NCI-H1930 (cell line): ENCODE measurements around the gene POLDIP2.
"Not testable (repeated sequence)": the region's sequence is repeated elsewhere in the genome, so short reads cannot be mapped to it uniquely, and the experiment has no call there.

Source experiments
- DNase-seq, 2 experiments: peaks; one replicate each; lab custom pipeline; 2025; lab: John Stamatoyannopoulos, UW

Gene POLDIP2

DNA sequence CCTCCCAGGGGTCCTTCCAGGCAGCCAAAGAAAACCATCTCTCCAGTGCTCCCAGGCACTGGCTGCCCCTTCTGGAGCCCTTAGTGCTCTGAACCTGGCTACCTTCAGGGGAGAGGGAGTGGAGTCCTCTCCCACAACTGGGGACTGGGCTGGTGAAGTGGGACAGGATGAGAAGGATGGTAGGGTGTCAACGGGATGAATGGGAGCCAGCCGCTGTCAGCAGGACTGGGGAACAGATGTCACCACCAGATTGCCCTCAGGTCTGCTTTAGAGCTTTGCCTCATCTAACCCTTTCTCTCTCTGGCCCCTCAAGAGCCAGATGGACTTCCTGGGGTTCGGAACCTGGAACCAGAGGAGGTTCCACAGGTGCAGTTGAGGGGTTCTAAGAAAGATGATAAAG is 8.2 kb upstream of the POLDIP2 start:
- DNase-seq: no peak

DNA sequence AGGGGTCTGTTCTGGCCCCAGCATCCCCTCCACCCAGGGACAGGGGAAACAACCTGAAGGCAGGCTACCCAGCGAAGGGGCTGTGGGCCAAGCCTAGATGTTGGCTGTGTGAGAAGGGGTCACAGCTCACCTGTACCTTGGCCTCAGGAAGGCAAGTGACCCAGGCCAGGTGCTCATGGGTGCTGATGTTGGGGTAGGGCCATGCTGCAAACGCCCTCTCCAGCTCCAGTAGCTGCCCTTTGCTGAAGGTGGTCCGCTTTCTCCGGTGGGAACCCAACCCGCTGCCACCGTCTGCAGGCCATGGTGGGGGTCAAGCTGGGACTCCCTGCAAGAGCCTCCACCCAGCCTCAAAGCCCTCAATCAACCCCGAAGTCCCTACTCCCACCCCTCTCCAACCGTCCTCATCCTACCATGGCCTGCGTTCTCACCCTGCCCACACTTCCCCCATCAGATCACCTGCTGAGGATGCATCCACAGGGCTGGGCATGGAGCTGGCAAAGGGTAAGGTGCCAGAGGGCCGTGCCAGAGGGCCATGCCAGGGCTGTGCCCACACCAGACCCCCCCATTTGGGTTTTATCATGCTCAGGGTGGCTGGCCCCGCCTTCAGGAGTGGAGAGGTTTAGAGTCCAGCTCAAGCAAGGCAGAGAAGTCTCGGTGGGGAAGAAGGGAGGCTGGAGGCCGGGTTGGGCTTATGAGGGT is 7.5 kb upstream of the POLDIP2 start, which contains the start of gene SEBOX:
SEBOX (minus strand) TSS at position 535 of the 699 bp plus-strand sequence; CDS start at position 487, 48 bp downstream.
- no peak for DNase-seq

DNA sequence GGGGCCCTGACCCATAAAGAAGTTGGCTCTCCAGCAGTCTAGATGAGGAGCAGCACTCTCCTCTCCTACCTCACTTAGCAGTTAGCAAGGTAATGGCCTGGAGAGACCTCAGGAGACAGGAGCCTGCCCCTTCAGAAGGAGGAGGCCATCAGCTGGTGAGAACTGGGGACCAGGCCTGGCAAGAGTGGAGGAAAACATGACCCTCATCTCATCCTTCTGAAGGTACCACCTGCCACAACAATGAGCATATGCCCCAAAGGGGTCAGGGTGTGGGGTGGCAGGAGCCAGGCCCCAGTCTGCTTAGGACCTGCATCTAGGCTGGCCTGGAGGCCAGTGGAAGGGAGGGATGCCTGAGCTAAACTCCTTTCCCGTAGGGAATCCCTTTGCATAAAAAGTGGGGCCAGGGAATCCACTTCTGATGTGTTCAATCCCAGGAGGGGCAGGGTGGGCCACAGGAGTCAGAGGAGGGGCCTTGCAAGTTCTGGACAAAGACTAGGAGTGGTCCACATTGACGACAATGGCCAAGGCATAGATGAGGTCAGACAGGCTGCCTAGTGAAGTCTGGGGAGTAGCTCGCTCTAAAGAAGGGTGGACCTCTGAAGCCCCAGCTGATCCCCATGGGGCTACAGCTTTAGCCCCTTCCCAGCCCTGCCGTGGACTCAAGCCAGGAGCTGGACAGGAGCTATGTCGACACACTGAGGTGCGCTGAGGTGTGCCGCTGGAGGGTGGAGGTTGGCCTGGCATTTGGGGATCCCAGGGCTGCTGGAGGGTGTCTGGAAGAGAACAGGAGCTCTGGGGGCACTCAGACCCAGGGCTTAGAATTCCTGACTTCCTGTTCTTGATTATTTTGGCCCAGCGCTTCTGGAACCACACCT is 6.7 kb upstream of the POLDIP2 start:
- no peak for DNase-seq

DNA sequence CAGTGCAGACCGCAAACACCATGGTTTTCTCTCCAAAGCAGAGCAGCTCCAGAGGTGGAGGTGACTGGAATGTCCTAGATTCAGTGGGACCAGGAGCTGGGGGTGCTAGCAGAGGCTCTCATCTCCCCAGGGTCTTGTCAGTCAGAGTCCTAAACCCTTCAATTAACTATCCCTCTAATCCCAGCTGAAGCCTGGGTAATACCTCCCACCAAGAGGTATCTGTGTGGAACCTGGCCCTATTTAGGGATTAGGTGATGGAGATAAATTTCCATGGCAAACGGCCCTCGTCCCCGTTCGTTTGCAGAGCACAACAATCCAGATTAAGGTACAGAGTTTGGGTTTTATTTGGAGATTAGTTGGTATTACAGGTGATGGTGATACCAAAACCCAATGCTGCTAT is 5.9 kb upstream of the POLDIP2 start:
- DNase-seq: no peak

DNA sequence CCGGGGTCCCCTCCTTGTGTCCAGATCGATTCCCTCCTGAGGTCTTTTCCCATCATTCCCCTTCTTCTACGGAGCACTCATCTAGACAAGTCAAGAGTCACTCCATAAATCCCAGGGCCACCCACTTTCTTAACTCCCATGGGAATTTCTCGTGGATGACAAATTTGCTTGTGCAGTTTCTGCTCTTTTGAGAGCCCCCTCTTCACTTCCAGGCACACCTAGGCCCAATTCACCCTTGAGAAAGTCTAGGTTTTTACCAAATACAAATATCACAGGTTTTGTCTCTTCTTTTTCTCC is 522 bp upstream of the POLDIP2 start:
- peak in 1 of 2 experiments; percentile 7 for DNase-seq

DNA sequence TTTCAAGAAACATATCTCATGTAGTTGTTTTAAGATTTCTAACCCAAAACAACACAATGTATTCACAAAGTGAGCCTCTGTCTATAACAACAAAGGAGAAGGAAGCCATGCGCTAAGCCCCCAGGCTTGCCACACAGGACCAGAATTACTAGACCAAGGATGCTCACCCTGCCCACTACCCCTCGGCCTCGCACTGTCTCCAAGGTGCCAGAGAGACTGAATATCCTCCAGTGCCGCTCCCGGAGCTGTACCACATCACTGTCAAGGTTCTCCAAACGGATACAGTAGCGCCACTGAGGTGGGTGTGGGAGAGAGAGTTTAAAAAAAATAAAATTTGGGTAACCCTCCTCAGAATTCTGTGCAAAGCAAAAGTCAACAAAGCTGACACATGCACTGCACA is 7.1 kb downstream of the POLDIP2 start:
- DNase-seq: no peak

DNA sequence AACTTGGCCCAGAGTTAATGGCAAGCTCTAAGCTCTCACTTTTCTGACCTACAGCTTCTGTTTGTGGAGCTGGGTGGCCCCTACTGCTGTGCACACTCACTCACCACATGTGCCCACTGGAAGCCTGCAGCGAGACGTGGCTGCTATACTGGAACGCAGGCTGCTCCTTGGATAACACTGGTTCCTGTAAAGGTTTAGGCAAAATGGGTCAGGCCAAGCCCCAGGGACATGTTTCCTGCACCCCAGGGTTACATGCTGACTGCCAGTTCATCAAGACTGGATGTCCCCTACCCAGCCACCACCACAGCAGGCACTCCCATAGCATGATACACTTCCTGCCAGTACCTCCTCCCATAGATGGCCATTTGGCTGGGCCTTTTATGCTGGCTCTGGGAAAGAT is 8.3 kb downstream of the POLDIP2 start:
- DNase-seq: no peak

DNA sequence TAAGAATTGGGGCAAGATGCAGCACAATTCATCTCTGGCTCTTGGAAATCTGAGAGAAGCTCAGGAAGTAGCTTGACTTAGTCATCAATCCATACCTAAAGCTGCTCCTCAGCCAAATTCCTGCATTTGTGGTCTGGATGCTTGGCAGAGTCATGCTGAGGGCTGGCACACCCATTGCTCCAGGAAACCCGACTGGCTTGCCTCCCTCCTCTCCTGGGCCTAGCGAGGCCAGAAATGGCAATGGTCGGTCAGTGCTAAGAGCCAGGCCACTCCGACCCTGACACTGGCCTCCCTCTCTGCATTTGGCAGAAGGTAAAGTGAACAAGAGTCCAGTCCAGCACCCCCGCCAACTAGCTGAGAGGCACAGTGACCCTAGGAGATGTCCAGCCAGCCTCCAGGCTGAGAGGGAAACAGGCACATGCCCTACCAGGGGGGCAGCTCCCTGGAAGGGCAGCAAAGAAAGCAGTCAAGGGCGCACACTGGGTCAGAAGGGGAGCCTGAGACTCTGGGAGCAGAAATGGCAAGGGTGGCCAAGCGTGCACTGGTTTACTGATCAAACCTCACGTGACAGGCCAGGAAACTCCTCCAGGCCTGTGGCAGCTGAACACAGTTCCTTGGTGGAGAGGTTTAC is 10.0 kb downstream of the POLDIP2 start:
- DNase-seq: no peak

DNA sequence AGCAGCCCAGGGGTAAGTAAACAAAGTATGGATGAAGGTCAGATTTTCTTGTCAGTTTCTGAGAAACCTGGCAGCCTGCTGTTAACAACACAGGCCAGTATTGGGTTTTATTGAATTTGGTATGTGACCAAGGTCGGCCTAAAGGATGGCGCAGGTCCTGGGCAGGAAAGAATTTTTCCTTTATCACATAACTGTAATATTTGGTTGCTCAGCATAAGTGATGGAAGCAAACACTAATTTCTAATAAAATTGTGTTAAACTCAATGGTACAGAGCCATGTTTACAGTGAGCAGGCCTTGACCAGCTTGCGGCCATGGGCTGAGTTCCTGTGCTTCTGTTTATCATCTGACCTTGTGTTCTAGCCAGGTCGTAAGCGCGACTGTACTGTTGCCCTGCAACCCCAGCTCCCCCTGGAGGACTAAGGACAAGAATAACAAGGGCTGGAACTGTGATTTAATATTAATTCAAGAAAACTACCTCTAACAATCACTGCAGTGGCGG is 10.5 kb downstream of the POLDIP2 start:
- no peak for DNase-seq

DNA sequence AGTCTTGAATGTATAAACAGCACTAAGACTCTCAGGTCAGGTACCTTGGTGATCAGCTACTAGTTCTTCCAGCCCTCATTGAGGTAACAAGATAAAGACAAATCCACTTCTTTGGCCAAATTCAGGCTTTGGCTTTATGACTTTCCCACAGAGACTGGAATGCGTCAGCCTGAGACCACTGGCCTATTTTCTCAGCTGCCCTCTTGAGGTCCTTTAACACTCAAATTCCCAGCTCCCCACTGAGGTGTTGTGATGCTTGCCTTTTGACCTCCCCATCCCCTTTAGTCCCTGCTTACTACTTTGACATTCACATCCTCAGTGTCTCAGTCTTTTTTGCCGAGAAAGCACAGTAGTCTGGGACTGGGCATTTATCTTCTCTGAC is 11.1 kb downstream of the POLDIP2 start:
- DNase-seq: no peak

DNA sequence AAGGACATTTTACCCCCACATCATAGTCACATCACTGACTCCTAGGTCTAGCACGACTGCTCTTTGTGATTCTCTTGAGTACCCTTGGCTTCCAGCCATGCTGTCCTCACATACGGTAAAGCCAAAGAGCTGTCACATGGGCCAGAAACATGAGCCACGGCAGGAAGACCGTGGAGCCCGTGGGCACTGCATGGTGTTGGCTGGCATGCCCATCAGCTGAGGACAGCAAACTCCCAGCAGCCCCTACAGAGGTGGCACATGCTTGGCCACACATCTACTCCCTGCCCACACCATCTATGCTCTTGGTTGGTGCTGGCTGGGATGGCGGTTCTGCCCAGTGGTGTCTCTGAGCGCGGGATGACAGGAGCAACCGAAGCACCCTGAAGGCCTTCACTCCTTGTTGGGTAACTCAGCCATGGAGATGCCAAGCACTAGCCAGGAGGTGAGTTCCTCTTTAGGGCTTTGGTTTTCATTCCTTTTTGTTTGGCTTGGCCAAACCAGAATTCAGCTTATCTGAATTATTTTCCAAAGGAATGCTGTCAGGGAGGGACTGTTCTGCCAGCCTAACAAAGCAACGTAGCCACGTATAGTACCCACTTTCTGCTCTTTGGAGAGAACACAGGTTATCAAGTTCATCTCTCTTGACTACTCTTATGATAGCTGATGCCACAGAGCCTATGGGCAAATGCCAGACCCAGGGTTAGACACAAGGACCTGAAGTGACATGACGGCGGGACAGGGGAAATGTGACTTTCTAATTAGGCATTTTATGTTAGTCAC is 11.7 kb downstream of the POLDIP2 start:
- no peak for DNase-seq

DNA sequence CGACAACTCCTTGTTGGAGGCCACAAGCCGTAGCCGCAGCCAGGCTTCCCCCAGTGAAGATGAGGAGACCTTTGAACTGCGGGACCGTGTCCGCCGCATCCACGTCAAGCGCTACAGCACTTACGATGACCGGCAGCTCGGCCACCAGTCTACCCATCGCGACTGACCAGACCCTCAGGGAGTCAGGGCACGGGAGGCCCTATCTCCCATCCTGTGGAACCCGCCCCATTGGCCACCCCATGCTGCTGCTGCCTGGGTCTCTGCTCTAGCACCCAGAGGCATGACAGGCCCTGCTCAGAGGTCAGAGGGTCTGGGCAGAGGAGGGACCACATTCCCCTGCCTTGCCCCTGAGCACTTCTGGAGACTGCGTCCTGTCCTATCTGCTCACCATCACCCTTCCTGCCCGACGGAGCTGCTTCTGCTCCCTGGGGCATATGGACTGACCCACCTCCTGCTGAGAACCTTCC is 12.9 kb downstream of the POLDIP2 start:
- DNase-seq: no peak

DNA sequence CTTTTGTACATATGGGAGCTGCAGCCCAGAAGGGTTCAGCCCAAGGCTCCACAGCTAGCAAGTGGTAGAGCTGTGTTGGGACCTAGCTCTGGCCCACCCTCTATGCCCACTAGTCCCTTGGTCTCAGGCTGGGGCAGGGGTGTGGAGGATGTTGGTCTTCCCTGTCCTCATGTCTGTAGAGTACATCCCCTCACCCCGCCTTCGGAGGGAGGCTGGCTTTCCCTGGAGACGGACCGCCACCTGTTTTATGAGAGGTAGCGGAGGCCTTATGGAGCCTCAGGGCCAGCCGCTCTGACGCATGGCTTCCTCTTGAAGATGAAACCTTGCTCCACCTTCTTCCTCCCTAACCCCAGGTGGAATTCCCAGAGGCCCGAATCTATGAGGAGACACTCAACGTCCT is 13.3 kb downstream of the POLDIP2 start:
- DNase-seq: no peak

DNA sequence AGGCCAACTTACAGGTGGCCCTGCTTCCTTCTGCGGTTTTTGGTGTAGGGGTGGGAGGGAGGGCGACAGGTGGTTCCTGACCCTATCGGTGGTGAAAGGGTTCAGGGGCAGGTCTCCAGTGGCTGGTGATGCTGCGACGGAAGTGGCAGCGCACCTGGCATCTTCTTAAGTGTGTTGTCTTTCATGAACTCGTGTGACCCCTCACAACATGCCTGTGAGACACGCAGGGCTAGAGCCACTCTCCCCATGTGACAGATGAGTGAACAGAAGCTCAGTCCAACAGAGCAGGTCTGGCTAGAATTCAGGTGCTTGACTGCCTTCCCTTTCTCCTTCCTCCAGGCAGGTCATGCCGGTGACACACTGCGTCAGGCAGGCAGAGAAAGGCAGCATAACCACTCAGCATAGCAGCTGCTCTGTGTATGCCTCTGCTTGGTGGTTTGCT is 13.8 kb downstream of the POLDIP2 start:
- DNase-seq: no peak

DNA sequence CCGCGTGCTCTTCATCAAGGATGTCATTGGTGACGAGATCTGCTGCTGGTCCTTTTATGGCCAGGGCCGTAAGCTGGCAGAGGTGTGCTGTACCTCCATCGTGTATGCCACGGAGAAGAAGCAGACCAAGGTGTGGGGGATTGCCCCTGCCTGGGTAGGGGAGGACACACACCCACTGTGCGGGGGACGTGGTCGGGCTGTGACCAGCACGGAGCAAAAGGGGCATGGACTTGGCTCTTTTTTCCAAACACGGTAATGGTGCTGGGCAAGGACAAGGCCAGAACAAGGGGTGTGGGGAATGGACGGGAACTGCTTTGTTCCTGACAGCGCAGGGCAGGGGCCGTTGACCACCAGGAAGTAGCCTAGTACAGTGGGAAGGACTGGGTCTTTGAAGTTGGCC is 15.0 kb downstream of the POLDIP2 start:
- DNase-seq: no peak

DNA sequence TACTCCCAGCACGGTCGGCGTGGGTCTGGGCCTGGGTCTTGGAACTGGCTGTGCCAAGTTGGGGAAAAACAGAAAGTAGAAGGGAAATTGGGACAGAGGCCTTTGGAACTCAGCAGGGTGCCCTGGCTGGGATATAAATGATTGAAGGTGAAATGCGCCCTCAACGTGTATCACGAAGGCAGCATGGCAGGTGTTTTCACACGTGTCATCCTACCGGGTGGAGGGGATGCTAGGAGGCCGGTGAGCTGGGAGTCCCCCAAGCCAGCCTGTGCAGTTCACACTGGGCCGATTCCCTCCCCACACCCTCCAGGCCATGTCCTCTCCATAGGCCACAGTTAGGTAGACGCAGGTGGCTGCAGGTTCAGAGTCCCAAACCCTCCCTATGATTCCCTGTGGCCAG is 15.8 kb downstream of the POLDIP2 start:
- no peak for DNase-seq

DNA sequence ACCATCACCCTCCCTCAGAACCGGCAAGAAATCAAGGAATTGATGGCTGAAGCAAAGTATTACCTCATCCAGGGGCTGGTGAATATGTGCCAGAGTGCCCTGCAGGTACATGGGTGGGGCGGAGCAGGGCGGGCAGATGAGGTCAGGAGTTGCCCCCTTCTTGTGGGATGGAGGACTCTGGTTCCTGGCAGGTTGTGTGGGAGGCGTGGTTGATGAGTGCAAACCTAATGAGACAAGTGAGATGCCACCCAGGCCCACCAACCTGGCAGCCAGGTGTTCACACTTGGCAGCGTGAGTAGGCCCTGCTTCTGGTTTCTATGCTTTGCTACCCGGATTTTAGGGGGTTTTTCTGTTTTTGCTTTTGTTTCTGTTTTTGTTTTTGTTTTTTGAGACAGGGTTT is 17.0 kb downstream of the POLDIP2 start:
- no peak for DNase-seq

DNA sequence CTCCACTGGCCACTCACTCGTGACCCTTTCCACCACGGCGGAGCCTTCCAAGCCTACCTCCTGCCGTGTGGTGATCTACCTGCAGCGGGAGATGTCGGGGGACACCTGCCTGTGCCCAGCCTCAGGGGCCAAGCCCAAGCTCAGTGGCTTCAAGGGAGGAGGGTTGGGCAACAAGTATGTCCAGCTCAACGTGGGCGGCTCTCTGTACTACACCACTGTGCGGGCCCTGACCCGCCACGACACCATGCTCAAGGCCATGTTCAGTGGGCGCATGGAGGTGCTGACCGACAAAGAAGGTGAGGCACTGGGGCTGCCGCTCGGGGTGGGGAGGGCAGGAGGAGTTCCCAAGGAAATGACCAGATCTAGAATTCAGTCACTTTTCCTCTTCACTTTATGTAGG is 17.9 kb downstream of the POLDIP2 start:
- DNase-seq: no peak

DNA sequence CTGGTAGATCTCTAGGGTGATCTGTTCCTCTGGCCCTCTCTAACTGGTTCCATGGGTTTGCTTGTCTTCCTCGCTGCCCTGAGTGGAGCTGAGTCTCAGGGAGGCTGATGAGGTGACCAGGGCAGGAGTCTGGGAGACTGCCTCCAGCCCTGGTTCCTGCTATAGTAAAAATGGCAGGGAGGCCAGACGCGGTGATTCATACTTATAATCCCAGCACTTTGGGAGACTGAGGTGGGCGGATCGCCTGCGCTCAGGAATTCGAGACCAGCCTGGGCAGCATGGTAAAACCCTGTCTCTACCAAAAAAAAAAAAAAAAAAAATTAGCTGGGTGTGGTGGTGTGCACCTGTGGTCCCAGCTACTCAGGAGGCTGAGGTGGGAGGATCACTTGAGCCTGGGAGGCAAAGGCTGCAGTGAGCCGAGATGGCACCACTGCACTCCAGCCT is 18.5 kb downstream of the POLDIP2 start:
- DNase-seq: not testable (repeated sequence)

DNA sequence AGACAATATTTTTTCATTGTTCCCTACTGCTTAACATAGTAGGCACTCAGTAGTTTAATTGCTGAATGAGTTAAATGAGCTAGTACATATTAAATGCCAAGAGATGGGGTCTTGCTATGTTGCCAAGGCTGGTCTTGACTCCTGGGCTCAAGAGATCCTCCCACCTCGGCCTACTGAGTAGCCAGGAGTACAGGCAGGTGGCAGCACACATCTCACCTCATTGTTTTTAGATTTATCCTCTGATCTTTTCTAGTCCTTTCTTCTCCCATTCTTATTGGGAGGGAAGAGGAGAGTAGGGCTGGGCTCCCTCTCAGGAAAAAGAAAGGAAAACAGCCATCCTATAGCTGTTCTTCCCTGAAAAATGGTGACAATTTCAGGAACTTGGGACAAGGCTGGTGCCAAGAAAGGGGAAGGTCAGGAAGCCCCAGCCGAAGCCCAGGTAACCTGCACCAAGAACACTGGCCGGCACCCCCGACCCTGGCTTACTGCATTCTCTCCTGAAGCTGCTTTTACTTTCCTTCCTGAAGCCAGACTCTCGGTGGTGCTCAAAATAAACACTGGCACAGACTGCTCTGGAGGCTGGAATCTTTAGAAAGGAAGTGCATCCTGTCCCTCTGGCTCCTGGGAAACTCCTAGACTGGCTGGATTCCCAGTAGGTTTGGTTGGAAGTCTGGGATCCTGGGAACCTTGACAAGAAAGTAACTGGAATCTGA is 19.1 kb downstream of the POLDIP2 start:
- DNase-seq: no peak
